ENCODE results near the gene NIBAN1.
"Not testable (repeated sequence)": the region's sequence is repeated elsewhere in the genome, so short reads cannot be mapped to it uniquely, and the experiment has no call there.

The NIBAN1 gene

GRCh38 chr1:184974056-184974836, at the start of gene NIBAN1:
Gene NIBAN1 (minus strand): TSS chr1:184974508. CDS start chr1:184974356, 152 bp downstream.
- H3K27ac ChIP-seq: peak within 1 kb of the TSS; percentile 8 to 95 (median 81)
- H3K4me3 ChIP-seq: peak within 1 kb of the TSS; percentile 37 to 87 (median 68)

- Histone ChIP-seq H3K4me3 (no peak overlapping the region), H3K27ac (no peak overlapping the region)
Measured at GRCh38 chr1:185017966-185018365, 43.7 kb upstream of the NIBAN1 start.

GRCh38 chr1:185017338-185017737, 43.0 kb upstream of the NIBAN1 start:
- H3K4me3 ChIP-seq: no peak overlapping the region
- peak overlapping the region in 1 of 21 experiments; percentile 1 for H3K27ac ChIP-seq

- peak overlapping the region in 1 of 21 experiments; percentile 1 for H3K27ac ChIP-seq
- H3K4me3 ChIP-seq: no peak overlapping the region
Measured at GRCh38 chr1:185016880-185017279, 42.6 kb upstream of the NIBAN1 start.

GRCh38 chr1:185015631-185016030, 41.3 kb upstream of the NIBAN1 start:
- Histone ChIP-seq H3K4me3 (no peak overlapping the region), H3K27ac (no peak overlapping the region)

- H3K4me3 ChIP-seq: no peak overlapping the region
- H3K27ac ChIP-seq: no peak overlapping the region
Measured at GRCh38 chr1:185014941-185015340, 40.6 kb upstream of the NIBAN1 start.

GRCh38 chr1:185010361-185010760, 36.1 kb upstream of the NIBAN1 start:
- Histone ChIP-seq H3K4me3 (no peak overlapping the region), H3K27ac (no peak overlapping the region)

GRCh38 chr1:185008838-185009237, 34.5 kb upstream of the NIBAN1 start:
- Histone ChIP-seq H3K4me3 (no peak overlapping the region), H3K27ac (no peak overlapping the region)

- H3K27ac ChIP-seq, H3K4me3 ChIP-seq: not testable (repeated sequence)
Measured at GRCh38 chr1:185001312-185001880, 27.1 kb upstream of the NIBAN1 start.

GRCh38 chr1:184999974-185000373, 25.7 kb upstream of the NIBAN1 start:
- not testable (repeated sequence) for H3K27ac ChIP-seq, H3K4me3 ChIP-seq

- Histone ChIP-seq H3K4me3 (no peak overlapping the region), H3K27ac (no peak overlapping the region)
Measured at GRCh38 chr1:184994301-184994700, 20.0 kb upstream of the NIBAN1 start.

- Histone ChIP-seq H3K4me3 (no peak overlapping the region), H3K27ac (no peak overlapping the region)
Measured at GRCh38 chr1:184992271-184992670, 18.0 kb upstream of the NIBAN1 start.

- Histone ChIP-seq H3K4me3 (no peak overlapping the region), H3K27ac (no peak overlapping the region)
Measured at GRCh38 chr1:184990204-184990603, 15.9 kb upstream of the NIBAN1 start.

GRCh38 chr1:184988506-184988905, 14.2 kb upstream of the NIBAN1 start:
- no peak overlapping the region for H3K4me3 ChIP-seq
- no peak overlapping the region for H3K27ac ChIP-seq

GRCh38 chr1:184987696-184988095, 13.4 kb upstream of the NIBAN1 start:
- no peak overlapping the region for H3K4me3 ChIP-seq
- no peak overlapping the region for H3K27ac ChIP-seq

- no peak overlapping the region for H3K4me3 ChIP-seq
- H3K27ac ChIP-seq: no peak overlapping the region
Measured at GRCh38 chr1:184986250-184986649, 11.9 kb upstream of the NIBAN1 start.

- H3K27ac ChIP-seq: no peak overlapping the region
- H3K4me3 ChIP-seq: no peak overlapping the region
Measured at GRCh38 chr1:184982002-184982954, 8.0 kb upstream of the NIBAN1 start.

GRCh38 chr1:184980726-184981125, 6.4 kb upstream of the NIBAN1 start:
- no peak overlapping the region for H3K27ac ChIP-seq
- H3K4me3 ChIP-seq: no peak overlapping the region

- Histone ChIP-seq H3K27ac (peak overlapping the region in 1 of 21 experiments; percentile 95), H3K4me3 (no peak overlapping the region)
Measured at GRCh38 chr1:184975208-184975870, 1.0 kb upstream of the NIBAN1 start.

- Histone ChIP-seq H3K4me3 (peak overlapping the region in 3 of 7 experiments; percentile 45 to 87 (median 68)), H3K27ac (peak overlapping the region in 14 of 21 experiments; percentile 69 to 95 (median 84))
Measured at GRCh38 chr1:184974837-184975115, 468 bp upstream of the NIBAN1 start.
